ENCODE measurements around the gene GJB3. TPM values are rescaled to one million over a fixed set of nuclear protein-coding genes. Genes with fewer than 3 reads are reported as not detected.

GJB3 gene
- total and polyA plus RNA-seq, 2 of the 13 experiments (the other 11 are each of a cell fraction or from before 2014, with no cell fraction given): not detected

DNA sequence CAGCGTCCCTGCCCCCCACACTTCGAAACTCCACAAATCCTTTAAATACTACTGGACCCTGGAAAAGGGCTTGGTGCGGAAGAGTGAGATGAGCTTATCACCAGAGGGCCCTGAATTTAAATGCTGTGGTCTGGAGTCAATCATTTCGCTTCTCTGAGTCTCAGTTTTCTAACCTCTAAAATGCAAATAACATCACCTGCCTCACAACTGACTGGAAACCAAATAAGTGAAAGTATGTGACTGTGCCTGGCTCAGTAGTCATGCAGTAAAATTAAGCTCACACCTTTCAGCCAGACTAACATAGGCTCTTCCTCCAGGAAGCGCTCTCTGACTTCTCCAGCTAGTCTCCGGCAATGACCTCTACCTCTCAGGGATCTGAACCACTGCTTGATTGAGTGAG lies 16.0 kb downstream of the GJB3 start:
- no peak overlapping the region for H2AFZ ChIP-seq (ENCODE audit: low read length)
- in situ Hi-C loops (cut with HindIII; ENCODE audit: extremely low pct_ligation_motif_present, low pct_unique_long_range_greater_than_20kb): no loop called here
- DNase-seq (ENCODE audit: low spot score): no peak
- BruUV-seq (replicated peaks): no TSS peak
- WGBS (ENCODE audit: low lambda C conversion rate): 37% methylated on average over 6 of the region's 6 CpGs
- no peaks in the 10 kb centered on the region for H3K79me2 ChIP-seq (ENCODE audit: insufficient read depth, low read length)
- no peaks in the 10 kb centered on the region for H4K20me1 ChIP-seq (ENCODE audit: insufficient read depth, low read length)
- intact Hi-C loops (cut with micrococcal nuclease; ENCODE audit: unreplicated experiment): no loop called here
- no peaks in the 10 kb centered on the region for H3K4me1 ChIP-seq (ENCODE audit: insufficient read depth, low read length)
- no peak overlapping the region for H3K27ac ChIP-seq (ENCODE audit: extremely low read length, insufficient read depth, low read length)
- TF ChIP-seq ZNF17 (CRISPR knock-in tag; IDR thresholded peaks at IDR 0.05) (no peak), NFIB (CRISPR knock-in tag; IDR thresholded peaks at IDR 0.05; ENCODE audit: borderline replicate concordance) (no peak), ZSCAN30 (CRISPR knock-in tag; IDR thresholded peaks at IDR 0.05) (no peak), ZNF720 (CRISPR knock-in tag; IDR thresholded peaks at IDR 0.05) (no peak), PAX8 (CRISPR knock-in tag; IDR thresholded peaks at IDR 0.05; ENCODE audit: borderline replicate concordance) (no peak), RAD21 (CRISPR knock-in tag; IDR thresholded peaks at IDR 0.05) (no peak), HNRNPK (IDR thresholded peaks at IDR 0.05; ENCODE audit: low read depth, low read length, poor library complexity, severe bottlenecking) (no peak), ZNF557 (CRISPR knock-in tag; IDR thresholded peaks at IDR 0.05) (no peak), JARID2 (CRISPR knock-in tag; IDR thresholded peaks at IDR 0.05; ENCODE audit: insufficient replicate concordance) (no peak), ISX (CRISPR knock-in tag; conservative IDR thresholded peaks at IDR 0.05) (no peak), ZNF354B (CRISPR knock-in tag; IDR thresholded peaks at IDR 0.05) (no peak)
- H3K27me3 ChIP-seq (ENCODE audit: control insufficient read depth in 1 of 2, insufficient read depth in 2 of 2, low read length in 2 of 2): peaks cover 1 to 39% of the 10 kb centered on the region in 2 experiments; a peak in 4 of 5 replicates
- H3K9ac ChIP-seq (ENCODE audit: insufficient read depth, low read depth, low read length): no peak overlapping the region
- no peak for FAIRE-seq
- no peak overlapping the region for H3K4me3 ChIP-seq (replicated peaks in 1 of 3; ENCODE audit: insufficient read depth in 1 of 3, low read depth in 2 of 3, low read length in 3 of 3)
- H3K36me3 ChIP-seq (replicated peaks in 1 of 2; ENCODE audit: control insufficient read depth in 1 of 2, insufficient read depth in 2 of 2, low read length in 2 of 2): no peaks in the 10 kb centered on the region
- no peak overlapping the region for H3K4me2 ChIP-seq (ENCODE audit: low read depth, low read length)
- ChIA-PET CTCF (ENCODE audit: low intra/inter-chr PET ratio, low total read pairs) (no interaction called here), POLR2A (no interaction called here)
- H3K9me3 ChIP-seq (ENCODE audit: low read length): no peaks in the 10 kb centered on the region
- ATAC-seq: no peak

DNA sequence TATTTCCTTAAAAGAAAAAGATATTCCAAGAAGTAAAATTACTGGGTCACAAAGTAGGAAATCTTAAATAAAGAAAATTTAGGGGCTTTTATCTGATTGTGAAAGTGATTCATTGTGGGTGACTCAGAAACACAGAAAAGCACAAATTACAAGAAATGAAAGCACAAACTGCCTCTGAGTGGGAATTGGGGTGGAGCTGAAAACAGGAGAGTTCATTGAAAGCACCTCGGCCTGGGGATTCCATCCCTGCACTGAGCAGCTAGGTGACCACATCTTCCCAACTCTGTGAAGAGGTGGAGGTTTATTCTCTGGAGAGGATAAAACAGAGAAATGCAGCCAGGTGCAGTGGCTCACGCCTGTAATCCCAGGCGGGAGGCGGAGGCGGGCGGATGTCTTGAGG lies 19.2 kb downstream of the GJB3 start:
- no peaks in the 10 kb centered on the region for H3K4me1 ChIP-seq (ENCODE audit: insufficient read depth, low read length)
- no TSS peak for BruUV-seq (replicated peaks)
- H4K20me1 ChIP-seq (ENCODE audit: insufficient read depth, low read length): no peaks in the 10 kb centered on the region
- no peak overlapping the region for H3K4me2 ChIP-seq (ENCODE audit: low read depth, low read length)
- ATAC-seq (no peak), FAIRE-seq (no peak), DNase-seq (ENCODE audit: low spot score) (no peak)
- H3K79me2 ChIP-seq (ENCODE audit: insufficient read depth, low read length): no peaks in the 10 kb centered on the region
- no peak overlapping the region for H3K27ac ChIP-seq (ENCODE audit: extremely low read length, insufficient read depth, low read length)
- intact Hi-C loops (cut with micrococcal nuclease; ENCODE audit: unreplicated experiment): no loop called here
- 59% methylated on average over 6 of the region's 6 CpGs for WGBS (ENCODE audit: low lambda C conversion rate)
- H2AFZ ChIP-seq (ENCODE audit: low read length): no peak overlapping the region
- H3K9ac ChIP-seq (ENCODE audit: insufficient read depth, low read depth, low read length): no peak overlapping the region
- in situ Hi-C loops (cut with HindIII; ENCODE audit: extremely low pct_ligation_motif_present, low pct_unique_long_range_greater_than_20kb): no loop called here
- POLR2A ChIA-PET: no interaction called here
- H3K27me3 ChIP-seq (ENCODE audit: control insufficient read depth in 1 of 2, insufficient read depth in 2 of 2, low read length in 2 of 2): peaks cover 1 to 19% of the 10 kb centered on the region in 2 experiments; a peak in 4 of 5 replicates
- no peak overlapping the region for H3K4me3 ChIP-seq (replicated peaks in 1 of 3; ENCODE audit: insufficient read depth in 1 of 3, low read depth in 2 of 3, low read length in 3 of 3)
- CTCF ChIA-PET (ENCODE audit: low intra/inter-chr PET ratio, low total read pairs): no interaction called here
- H3K9me3 ChIP-seq (ENCODE audit: low read length): no peaks in the 10 kb centered on the region
- no peaks in the 10 kb centered on the region for H3K36me3 ChIP-seq (replicated peaks in 1 of 2; ENCODE audit: control insufficient read depth in 1 of 2, insufficient read depth in 2 of 2, low read length in 2 of 2)
- TF ChIP-seq ZSCAN31 (CRISPR knock-in tag; IDR thresholded peaks at IDR 0.05; ENCODE audit: low read depth): no peak
- TF ChIP-seq SP140L (CRISPR knock-in tag; IDR thresholded peaks at IDR 0.05; ENCODE audit: borderline replicate concordance): no peak
- TF ChIP-seq ADNP (CRISPR knock-in tag; IDR thresholded peaks at IDR 0.05): no peak
- TF ChIP-seq, protein P1, sequence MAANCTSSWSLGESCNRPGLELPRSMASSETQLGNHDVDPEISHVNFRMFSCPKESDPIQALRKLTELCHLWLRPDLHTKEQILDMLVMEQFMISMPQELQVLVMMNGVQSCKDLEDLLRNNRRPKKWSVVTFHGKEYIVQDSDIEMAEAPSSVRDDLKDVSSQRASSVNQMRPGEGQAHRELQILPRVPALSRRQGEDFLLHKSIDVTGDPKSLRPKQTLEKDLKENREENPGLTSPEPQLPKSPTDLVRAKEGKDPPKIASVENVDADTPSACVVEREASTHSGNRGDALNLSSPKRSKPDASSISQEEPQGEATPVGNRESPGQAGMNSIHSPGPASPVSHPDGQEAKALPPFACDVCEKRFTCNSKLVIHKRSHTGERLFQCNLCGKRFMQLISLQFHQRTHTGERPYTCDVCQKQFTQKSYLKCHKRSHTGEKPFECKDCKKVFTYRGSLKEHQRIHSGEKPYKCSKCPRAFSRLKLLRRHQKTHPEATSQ (CRISPR knock-in tag; IDR thresholded peaks at IDR 0.05; ENCODE audit: borderline replicate concordance): no peak
- no peak for TF ChIP-seq RFX3 (CRISPR knock-in tag; IDR thresholded peaks at IDR 0.05)
- TF ChIP-seq PTBP1 (IDR thresholded peaks at IDR 0.05; ENCODE audit: low read depth, low read length, poor library complexity, severe bottlenecking): no peak
- no peak for TF ChIP-seq ZNF674 (CRISPR knock-in tag; IDR thresholded peaks at IDR 0.05; ENCODE audit: low read depth)
- TF ChIP-seq ZBTB7B (CRISPR knock-in tag; IDR thresholded peaks at IDR 0.05): no peak
